ENCODE measurements around the gene ATPAF1. TPM values are rescaled to one million over a fixed set of nuclear protein-coding genes. Genes with fewer than 3 reads are reported as not detected.

Gene ATPAF1
- polyA plus RNA-seq, 1 of the 3 experiments (the other 2 are of a cell fraction), result 39.9 TPM

- Histone ChIP-seq H3K9ac (no peak overlapping the region), H2AFZ (ENCODE audit: low read depth) (no peak overlapping the region), H3K4me1 (ENCODE audit: control insufficient read depth in 1 of 2, insufficient read depth in 2 of 2, low read depth in 1 of 2, low read length in 1 of 2) (peaks cover 2 to 49% of the 10 kb centered on the region in 2 experiments), H3K27ac (ENCODE audit: low read depth in 2 of 2, low read length in 1 of 2) (peak overlapping the region in 1 of 2 experiments; percentile 34; a peak in 1 of 4 replicates), H3K4me3 (ENCODE audit: low read depth in 2 of 2, low read length in 1 of 2) (no peak overlapping the region), H3K4me2 (0 out of 2 replicates have a peak overlapping the region, but pooled peaks have one; percentile 57), H3K9me2 (no peaks in the 10 kb centered on the region), H3K27me3 (ENCODE audit: insufficient read depth) (no peaks in the 10 kb centered on the region), H3K36me3 (replicated peaks in 1 of 2; ENCODE audit: control insufficient read depth in 1 of 2, insufficient read depth in 2 of 2, low read length in 1 of 2) (peaks cover 79 to 96% of the 10 kb centered on the region in 2 experiments), H4K20me1 (ENCODE audit: insufficient read depth) (peaks cover 9% of the 10 kb centered on the region; the same call in 1 of the 2 replicates), H3F3A (replicated peaks; ENCODE audit: insufficient read depth) (peaks cover 4% of the 10 kb centered on the region), H3K79me2 (ENCODE audit: insufficient read depth) (peaks cover 3% of the 10 kb centered on the region; the same call in 1 of the 2 replicates), H3K9me3 (no peaks in the 10 kb centered on the region)
- 96% methylated on average over 9 of the region's 9 CpGs for WGBS (ENCODE audit: low lambda C conversion rate)
- POLR2A ChIA-PET, result no interaction called here
- TF ChIP-seq USF1 (IDR thresholded peaks at IDR 0.05; ENCODE audit: borderline replicate concordance, low read depth), result no peak
- no peak for TF ChIP-seq FOSL2 (IDR thresholded peaks at IDR 0.05; ENCODE audit: borderline replicate concordance, low read depth)
- TF ChIP-seq RAD21 (IDR thresholded peaks at IDR 0.05; ENCODE audit: low read length), result no peak
- TF ChIP-seq POLR2AphosphoS5 (IDR thresholded peaks at IDR 0.05; ENCODE audit: low read depth, low read length), result no peak
- TF ChIP-seq SMC3 (IDR thresholded peaks at IDR 0.05; ENCODE audit: low read depth, low read length), result no peak
- TF ChIP-seq MEF2A (IDR thresholded peaks at IDR 0.05; ENCODE audit: borderline replicate concordance, low read depth), result no peak
- CTCF ChIA-PET, result interaction anchor here (1.2 kb wide), 1 partner anchor 37 kb away, joined by 3 read pairs; no protein-coding TSS in a partner anchor
- DNase-seq, result no peak
Measured at GRCh38 chr1:46687921-46688509, 19.9 kb upstream of the ATPAF1 start.

- H3K9me2 ChIP-seq, result no peaks in the 10 kb centered on the region
- no peak overlapping the region for H3K9ac ChIP-seq
- CTCF ChIA-PET, result interaction anchor here (1.2 kb wide), 1 partner anchor 38 kb away, joined by 3 read pairs; no protein-coding TSS in a partner anchor
- peak overlapping the region; percentile 57 for H3K4me2 ChIP-seq
- H3K4me1 ChIP-seq (ENCODE audit: control insufficient read depth in 1 of 2, insufficient read depth in 2 of 2, low read depth in 1 of 2, low read length in 1 of 2), result peaks cover 2 to 41% of the 10 kb centered on the region in 2 experiments
- POLR2A ChIA-PET, result no interaction called here
- no peak overlapping the region for H3K4me3 ChIP-seq (ENCODE audit: low read depth in 2 of 2, low read length in 1 of 2)
- peak overlapping the region; percentile 15 to 16; a peak in 3 of 4 replicates for H3K27ac ChIP-seq (ENCODE audit: low read depth in 2 of 2, low read length in 1 of 2)
- H3K79me2 ChIP-seq (ENCODE audit: insufficient read depth), result no peaks in the 10 kb centered on the region
- H3F3A ChIP-seq (replicated peaks; ENCODE audit: insufficient read depth), result peaks cover 7% of the 10 kb centered on the region
- no peak for DNase-seq
- peaks cover 82 to 96% of the 10 kb centered on the region in 2 experiments for H3K36me3 ChIP-seq (replicated peaks in 1 of 2; ENCODE audit: control insufficient read depth in 1 of 2, insufficient read depth in 2 of 2, low read length in 1 of 2)
- WGBS (ENCODE audit: low lambda C conversion rate), result 89% methylated on average over 2 of the region's 2 CpGs
- no peak overlapping the region for H2AFZ ChIP-seq (ENCODE audit: low read depth)
- H4K20me1 ChIP-seq (ENCODE audit: insufficient read depth), result peaks cover 9% of the 10 kb centered on the region; the same call in 1 of the 2 replicates
- no peaks in the 10 kb centered on the region for H3K27me3 ChIP-seq (ENCODE audit: insufficient read depth)
- no peaks in the 10 kb centered on the region for H3K9me3 ChIP-seq
- TF ChIP-seq TCF12 (IDR thresholded peaks at IDR 0.05) (no peak; the same call in 1 of the 2 replicates), RCOR1 (IDR thresholded peaks at IDR 0.05; ENCODE audit: low read length) (no peak), MXI1 (IDR thresholded peaks at IDR 0.05; ENCODE audit: low read depth, low read length) (no peak), NFIC (IDR thresholded peaks at IDR 0.05; ENCODE audit: borderline replicate concordance) (peak; percentile 73), SIN3A (IDR thresholded peaks at IDR 0.05; ENCODE audit: borderline replicate concordance, low read depth, low read length) (no peak), TAF1 (IDR thresholded peaks at IDR 0.05; ENCODE audit: borderline replicate concordance, low read depth, low read length) (no peak), REST (IDR thresholded peaks at IDR 0.05; ENCODE audit: low read depth, low read length) (no peak), FOSL2 (IDR thresholded peaks at IDR 0.05; ENCODE audit: borderline replicate concordance, low read depth) (no peak), NRF1 (IDR thresholded peaks at IDR 0.05; ENCODE audit: low read depth, low read length) (no peak), FOXM1 (IDR thresholded peaks at IDR 0.05; ENCODE audit: low read depth) (no peak), TEAD4 (IDR thresholded peaks at IDR 0.05; ENCODE audit: borderline replicate concordance, insufficient read depth) (no peak), CHD2 (IDR thresholded peaks at IDR 0.05; ENCODE audit: low read length, partially characterized antibody) (no peak), FOXJ3 (CRISPR knock-in tag; IDR thresholded peaks at IDR 0.05) (no peak), MEF2A (IDR thresholded peaks at IDR 0.05; ENCODE audit: borderline replicate concordance, low read depth) (no peak), POLR2AphosphoS5 (IDR thresholded peaks at IDR 0.05; ENCODE audit: low read depth, low read length) (no peak), YY1 (IDR thresholded peaks at IDR 0.05; ENCODE audit: low read depth) (no peak), RXRA (IDR thresholded peaks at IDR 0.05; ENCODE audit: borderline replicate concordance, low read depth) (peak; percentile 42; the same call in 1 of the 2 replicates), EP300 (IDR thresholded peaks at IDR 0.05; ENCODE audit: borderline replicate concordance in 1 of 2, low read depth in 1 of 2, low read length in 1 of 2) (no peak), PBX3 (IDR thresholded peaks at IDR 0.05) (peak; percentile 29; the same call in 1 of the 2 replicates)
Measured at GRCh38 chr1:46687093-46687659, 19.0 kb upstream of the ATPAF1 start.
